ENCODE results near the gene HERPUD1.

Gene HERPUD1

GRCh38 chr16:56894331-56894917 lies 37.5 kb upstream of the HERPUD1 start:
- H3K4me1 ChIP-seq (ENCODE audit: control insufficient read depth, insufficient read depth, low read length), result no peaks in the 10 kb centered on the region
- H3K27me3 ChIP-seq (ENCODE audit: control insufficient read depth, insufficient read depth, low read length), result peaks cover 19% of the 10 kb centered on the region
- H3K9ac ChIP-seq (ENCODE audit: low read depth, low read length), result no peak overlapping the region
- no peaks in the 10 kb centered on the region for H3K9me3 ChIP-seq (replicated peaks; ENCODE audit: low read length)
- H3K36me3 ChIP-seq (ENCODE audit: insufficient read depth, low read length), result no peaks in the 10 kb centered on the region
- no peak overlapping the region for H3K4me3 ChIP-seq (ENCODE audit: low read length)
- no peak overlapping the region for H3K4me2 ChIP-seq (ENCODE audit: low read length)

DNA sequence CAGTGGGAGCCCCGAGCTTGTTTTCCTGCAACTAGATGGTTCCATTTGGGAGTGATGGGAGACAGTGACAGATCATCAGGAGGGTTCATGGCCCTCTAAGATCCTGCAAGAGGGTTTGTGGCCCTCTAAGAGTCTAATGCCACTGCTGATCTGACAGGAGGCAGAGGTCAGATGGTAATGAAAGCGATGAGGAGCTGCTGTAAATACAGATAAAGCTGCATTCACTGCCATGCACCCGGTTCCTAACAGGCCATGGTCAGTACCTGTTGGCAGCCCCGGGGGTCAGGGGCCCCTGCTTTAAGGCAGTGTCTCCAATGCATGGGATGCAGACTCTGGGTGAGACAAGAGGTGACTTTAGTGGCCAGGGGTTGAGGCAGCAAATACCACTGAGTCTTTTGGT lies 36.1 kb upstream of the HERPUD1 start:
- Histone ChIP-seq H3K36me3 (ENCODE audit: insufficient read depth, low read length) (no peaks in the 10 kb centered on the region), H3K4me3 (ENCODE audit: low read length) (no peak overlapping the region)

DNA sequence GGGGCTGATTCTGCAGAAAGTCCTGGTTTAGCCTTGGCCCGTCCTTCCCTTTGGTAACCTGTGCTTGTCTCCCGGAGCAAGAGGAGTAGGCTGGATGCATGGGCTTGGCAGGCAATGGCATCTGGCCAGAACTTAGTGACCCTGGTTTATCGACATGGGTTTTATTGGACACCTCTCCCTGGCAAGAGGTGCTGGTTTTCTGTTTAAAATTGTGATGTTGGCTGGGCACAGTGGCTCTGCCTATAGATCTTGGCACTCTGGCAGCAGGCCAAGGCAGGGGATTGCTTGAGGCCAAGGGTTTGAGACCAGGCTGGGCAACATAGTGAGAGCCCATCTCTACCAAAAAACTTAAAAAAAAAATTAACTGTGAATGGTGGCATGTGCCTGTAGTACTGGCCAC lies 35.7 kb upstream of the HERPUD1 start:
- no peak overlapping the region for H3K9ac ChIP-seq (ENCODE audit: low read depth, low read length)
- H3K9me3 ChIP-seq (replicated peaks; ENCODE audit: low read length), result no peaks in the 10 kb centered on the region
- no peak overlapping the region for H3K4me2 ChIP-seq (ENCODE audit: low read length)
- no peaks in the 10 kb centered on the region for H3K36me3 ChIP-seq (ENCODE audit: insufficient read depth, low read length)
- H3K27me3 ChIP-seq (ENCODE audit: control insufficient read depth, insufficient read depth, low read length), result peaks cover 31% of the 10 kb centered on the region
- no peak overlapping the region for H3K4me3 ChIP-seq (ENCODE audit: low read length)
- no peaks in the 10 kb centered on the region for H3K4me1 ChIP-seq (ENCODE audit: control insufficient read depth, insufficient read depth, low read length)

More for the DNA sequence above, 36.1 kb upstream of the HERPUD1 start:
- Histone ChIP-seq H3K4me2 (ENCODE audit: low read length) (no peak overlapping the region), H3K9me3 (replicated peaks; ENCODE audit: low read length) (no peaks in the 10 kb centered on the region), H3K4me1 (ENCODE audit: control insufficient read depth, insufficient read depth, low read length) (no peaks in the 10 kb centered on the region), H3K9ac (ENCODE audit: low read depth, low read length) (no peak overlapping the region), H3K27me3 (ENCODE audit: control insufficient read depth, insufficient read depth, low read length) (peaks cover 28% of the 10 kb centered on the region)

DNA sequence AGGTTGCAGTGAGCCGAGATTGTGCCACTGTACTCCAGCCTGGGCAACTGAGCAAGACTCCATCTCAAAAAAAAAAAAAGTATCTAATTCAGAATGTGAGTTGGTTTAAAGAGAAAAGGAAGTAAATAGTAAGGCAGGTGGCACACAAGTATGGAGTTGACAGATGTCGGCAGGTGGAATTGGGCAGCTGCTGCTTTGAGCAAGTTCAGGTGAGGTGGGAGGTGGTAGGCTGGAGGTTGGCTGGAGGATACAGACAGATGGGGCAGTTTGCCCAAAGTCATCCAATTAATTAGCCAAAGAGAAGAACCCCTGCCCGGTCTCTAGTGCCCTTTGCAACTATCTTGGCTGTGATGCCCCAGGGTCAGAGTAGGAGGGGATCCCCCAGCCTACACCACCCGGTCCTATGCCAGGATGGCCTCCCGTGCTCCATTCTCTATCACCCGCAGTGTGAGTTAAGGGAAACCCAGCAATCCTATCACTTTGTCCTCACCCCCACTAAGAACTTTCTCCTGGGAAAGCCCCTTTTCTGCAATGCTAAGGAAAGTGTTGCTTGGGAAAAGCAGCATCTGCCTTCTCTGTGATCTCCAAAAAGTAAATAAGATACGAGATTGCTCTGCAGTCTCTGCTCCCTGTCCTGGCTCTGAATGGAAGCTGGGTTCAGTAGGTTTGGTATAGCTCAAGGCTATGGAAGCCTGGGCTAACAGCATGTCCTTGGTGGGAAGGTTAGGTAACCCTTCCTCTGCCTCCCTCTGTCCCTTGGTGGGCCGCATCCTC lies 34.7 kb upstream of the HERPUD1 start:
- no peak overlapping the region for H3K9ac ChIP-seq (ENCODE audit: low read depth, low read length)
- H3K9me3 ChIP-seq (replicated peaks; ENCODE audit: low read length), result no peaks in the 10 kb centered on the region
- no peaks in the 10 kb centered on the region for H3K4me1 ChIP-seq (ENCODE audit: control insufficient read depth, insufficient read depth, low read length)
- H3K36me3 ChIP-seq (ENCODE audit: insufficient read depth, low read length), result no peaks in the 10 kb centered on the region
- H3K4me2 ChIP-seq (ENCODE audit: low read length), result no peak overlapping the region
- peaks cover 37% of the 10 kb centered on the region for H3K27me3 ChIP-seq (ENCODE audit: control insufficient read depth, insufficient read depth, low read length)
- H3K4me3 ChIP-seq (ENCODE audit: low read length), result no peak overlapping the region

DNA sequence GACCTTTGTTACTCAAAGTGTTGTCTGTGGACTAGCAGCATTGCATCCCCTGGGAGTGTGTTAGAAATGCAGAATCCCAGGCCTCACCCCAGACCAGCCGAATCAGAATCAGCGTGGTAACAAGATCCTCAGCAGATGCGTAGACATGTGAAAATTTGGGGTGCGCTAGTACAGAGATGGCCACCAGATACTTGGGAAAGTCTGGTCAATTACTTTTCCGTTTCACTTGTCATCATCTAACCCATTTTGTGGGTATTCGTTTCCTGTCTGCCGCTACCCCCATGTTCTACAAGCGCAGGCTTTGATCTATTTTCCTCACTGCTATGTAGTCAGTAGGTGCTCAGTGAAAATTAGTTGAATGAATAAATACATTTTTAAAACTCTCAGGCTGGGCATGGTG lies 33.1 kb upstream of the HERPUD1 start:
- no peaks in the 10 kb centered on the region for H3K36me3 ChIP-seq (ENCODE audit: insufficient read depth, low read length)
- H3K4me1 ChIP-seq (ENCODE audit: control insufficient read depth, insufficient read depth, low read length), result no peaks in the 10 kb centered on the region
- H3K9ac ChIP-seq (ENCODE audit: low read depth, low read length), result no peak overlapping the region
- no peaks in the 10 kb centered on the region for H3K9me3 ChIP-seq (replicated peaks; ENCODE audit: low read length)
- H3K27me3 ChIP-seq (ENCODE audit: control insufficient read depth, insufficient read depth, low read length), result peaks cover 40% of the 10 kb centered on the region
- H3K4me2 ChIP-seq (ENCODE audit: low read length), result no peak overlapping the region
- no peak overlapping the region for H3K4me3 ChIP-seq (ENCODE audit: low read length)

- Histone ChIP-seq H3K36me3 (ENCODE audit: insufficient read depth, low read length) (no peaks in the 10 kb centered on the region), H3K9me3 (replicated peaks; ENCODE audit: low read length) (no peaks in the 10 kb centered on the region), H3K27me3 (ENCODE audit: control insufficient read depth, insufficient read depth, low read length) (peaks cover 29% of the 10 kb centered on the region), H3K9ac (ENCODE audit: low read depth, low read length) (no peak overlapping the region), H3K4me1 (ENCODE audit: control insufficient read depth, insufficient read depth, low read length) (peaks cover 2% of the 10 kb centered on the region), H3K4me3 (ENCODE audit: low read length) (no peak overlapping the region), H3K4me2 (ENCODE audit: low read length) (no peak overlapping the region)
These were observed 28.1 kb upstream of the HERPUD1 start for GRCh38 chr16:56903866-56904265.

DNA sequence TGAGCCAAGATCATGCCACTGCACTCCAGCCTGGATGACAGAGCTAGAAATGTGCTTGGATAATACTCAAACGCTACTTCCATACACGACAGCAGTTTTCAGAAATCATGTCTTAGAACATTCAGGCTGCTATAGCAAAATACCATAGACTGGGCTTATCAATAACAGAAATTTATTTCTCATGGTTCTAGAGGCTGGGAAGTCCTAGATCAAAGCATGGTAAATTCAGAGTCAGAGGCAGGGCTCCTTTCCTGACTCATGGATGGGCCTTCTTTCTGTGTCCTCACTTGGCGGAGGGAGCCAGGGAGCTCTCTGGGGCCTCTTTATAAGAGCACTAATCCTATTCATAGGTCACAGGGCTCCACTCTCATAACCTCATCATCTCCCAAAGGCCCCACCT lies 24.5 kb upstream of the HERPUD1 start:
- Histone ChIP-seq H3K4me1 (ENCODE audit: control insufficient read depth, insufficient read depth, low read length) (peaks cover 35% of the 10 kb centered on the region), H3K9me3 (replicated peaks; ENCODE audit: low read length) (no peaks in the 10 kb centered on the region), H3K9ac (ENCODE audit: low read depth, low read length) (no peak overlapping the region), H3K4me3 (ENCODE audit: low read length) (no peak overlapping the region), H3K27me3 (ENCODE audit: control insufficient read depth, insufficient read depth, low read length) (peaks cover 8% of the 10 kb centered on the region), H3K36me3 (ENCODE audit: insufficient read depth, low read length) (no peaks in the 10 kb centered on the region), H3K4me2 (ENCODE audit: low read length) (no peak overlapping the region)

DNA sequence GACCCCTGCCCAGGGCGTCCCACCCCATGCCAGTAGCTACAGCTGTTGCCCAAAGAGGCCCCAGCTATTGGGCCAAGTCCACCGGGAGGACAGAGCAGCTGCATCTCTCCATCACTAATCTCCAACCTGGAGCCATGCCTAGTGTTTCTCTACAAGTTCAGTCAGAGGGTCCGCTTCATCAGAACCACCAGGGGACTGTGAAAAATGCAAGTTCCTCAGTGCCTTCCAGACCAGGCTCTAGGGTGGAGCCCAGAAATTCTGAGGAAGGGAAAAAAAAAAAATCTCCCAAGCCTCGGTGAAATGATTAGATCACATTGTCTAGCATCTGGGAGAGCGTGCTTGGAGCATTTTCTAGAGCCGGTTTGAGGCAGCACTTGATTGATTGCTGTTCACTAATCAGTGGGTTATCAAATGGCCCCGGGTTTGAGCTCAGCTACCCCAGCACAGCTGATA lies 22.4 kb upstream of the HERPUD1 start:
- peak overlapping the region; percentile 68 for H3K9ac ChIP-seq (ENCODE audit: low read depth, low read length)
- peaks cover 7% of the 10 kb centered on the region for H3K27me3 ChIP-seq (ENCODE audit: control insufficient read depth, insufficient read depth, low read length)
- no peaks in the 10 kb centered on the region for H3K36me3 ChIP-seq (ENCODE audit: insufficient read depth, low read length)
- no peak overlapping the region for H3K4me3 ChIP-seq (ENCODE audit: low read length)
- H3K9me3 ChIP-seq (replicated peaks; ENCODE audit: low read length), result no peaks in the 10 kb centered on the region
- no peak overlapping the region for H3K4me2 ChIP-seq (ENCODE audit: low read length)
- H3K4me1 ChIP-seq (ENCODE audit: control insufficient read depth, insufficient read depth, low read length), result peaks cover 49% of the 10 kb centered on the region

GRCh38 chr16:56910112-56910511 lies 21.8 kb upstream of the HERPUD1 start:
- Histone ChIP-seq H3K4me3 (ENCODE audit: low read length) (no peak overlapping the region), H3K4me1 (ENCODE audit: control insufficient read depth, insufficient read depth, low read length) (peaks cover 52% of the 10 kb centered on the region), H3K9me3 (replicated peaks; ENCODE audit: low read length) (no peaks in the 10 kb centered on the region), H3K4me2 (ENCODE audit: low read length) (peak overlapping the region; percentile 56), H3K9ac (ENCODE audit: low read depth, low read length) (peak overlapping the region; percentile 68), H3K27me3 (ENCODE audit: control insufficient read depth, insufficient read depth, low read length) (peaks cover 7% of the 10 kb centered on the region), H3K36me3 (ENCODE audit: insufficient read depth, low read length) (no peaks in the 10 kb centered on the region)

GRCh38 chr16:56910654-56911539 lies 21.0 kb upstream of the HERPUD1 start:
- Histone ChIP-seq H3K4me3 (ENCODE audit: low read length) (no peak overlapping the region), H3K36me3 (ENCODE audit: insufficient read depth, low read length) (no peaks in the 10 kb centered on the region), H3K9ac (ENCODE audit: low read depth, low read length) (peak overlapping the region; percentile 71)

DNA sequence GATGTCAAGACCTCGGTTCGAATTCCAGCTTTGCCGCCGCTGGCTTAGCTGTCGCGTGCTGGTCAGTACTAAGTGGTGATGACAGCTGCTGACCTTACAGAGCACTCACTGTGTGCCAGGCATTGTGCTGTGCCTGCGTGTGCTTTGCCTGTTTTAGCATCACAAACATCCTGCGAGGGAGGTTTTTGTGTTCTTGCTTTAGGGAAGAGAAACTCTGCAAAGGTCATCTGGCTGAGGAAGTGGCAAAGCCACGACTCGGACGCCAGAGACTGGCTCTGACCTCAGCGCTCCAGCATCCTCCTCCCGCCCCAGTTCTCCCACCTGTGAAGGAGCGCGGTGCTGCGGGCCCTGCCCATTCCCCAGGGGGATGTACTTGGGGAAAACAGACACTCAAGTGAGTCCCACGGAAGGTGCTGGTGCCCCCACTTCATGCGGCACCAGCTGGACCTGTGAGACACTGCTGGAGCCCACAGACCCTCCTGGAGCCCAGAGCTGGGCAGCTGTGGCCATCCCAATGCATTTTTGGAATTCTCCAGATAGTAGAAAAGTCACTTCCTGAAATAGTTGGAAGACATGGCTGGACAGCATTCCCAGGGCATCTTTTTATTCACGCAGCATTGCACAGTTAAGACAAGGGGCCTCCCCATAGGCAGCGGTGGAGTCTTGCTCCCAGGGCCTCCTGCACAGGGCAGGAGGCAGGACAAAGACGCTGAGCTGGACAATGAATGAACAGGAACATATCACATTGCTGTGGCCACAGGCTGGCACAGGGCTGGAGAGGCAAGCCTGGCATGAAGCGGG lies 20.0 kb upstream of the HERPUD1 start:
- Histone ChIP-seq H3K27me3 (ENCODE audit: control insufficient read depth, insufficient read depth, low read length) (peaks cover 2% of the 10 kb centered on the region), H3K9me3 (replicated peaks; ENCODE audit: low read length) (no peaks in the 10 kb centered on the region), H3K9ac (ENCODE audit: low read depth, low read length) (peak overlapping the region; percentile 71), H3K4me1 (ENCODE audit: control insufficient read depth, insufficient read depth, low read length) (peaks cover 69% of the 10 kb centered on the region), H3K36me3 (ENCODE audit: insufficient read depth, low read length) (no peaks in the 10 kb centered on the region), H3K4me2 (ENCODE audit: low read length) (peak overlapping the region; percentile 56), H3K4me3 (ENCODE audit: low read length) (peak overlapping the region; percentile 38)

More at GRCh38 chr16:56910654-56911539, 21.0 kb upstream of the HERPUD1 start:
- Histone ChIP-seq H3K4me2 (ENCODE audit: low read length) (peak overlapping the region; percentile 56), H3K4me1 (ENCODE audit: control insufficient read depth, insufficient read depth, low read length) (peaks cover 60% of the 10 kb centered on the region), H3K27me3 (ENCODE audit: control insufficient read depth, insufficient read depth, low read length) (peaks cover 6% of the 10 kb centered on the region), H3K9me3 (replicated peaks; ENCODE audit: low read length) (no peaks in the 10 kb centered on the region)
